Measurements from ENCODE around the gene TMPRSS5. TPM values are rescaled to one million over a fixed set of nuclear protein-coding genes. Genes with fewer than 3 reads are reported as not detected.

TMPRSS5 gene
- total RNA-seq, 4 donors from 2014 or later, result 0.26 to 0.83 (median 0.37) TPM

- H3K4me1 ChIP-seq, result peaks cover 0 to 16% (median 14%) of the 10 kb centered on the region in 4 donors
- H3K27ac ChIP-seq (replicated peaks in 1 of 4), result no peak overlapping the region
- H3K4me3 ChIP-seq, result no peak overlapping the region
- H3K36me3 ChIP-seq, result no peaks in the 10 kb centered on the region
- WGBS, result 57% methylated on average over 2 of the region's 2 CpGs
- DNase-seq (ENCODE audit: extremely low spot score), result no peak
- TF ChIP-seq CTCF (IDR thresholded peaks at IDR 0.05) (no peak), EP300 (IDR thresholded peaks at IDR 0.05) (no peak), POLR2AphosphoS5 (IDR thresholded peaks at IDR 0.05) (no peak), POLR2A (IDR thresholded peaks at IDR 0.05; ENCODE audit: low read depth) (no peak)
- intact Hi-C loops (cut with DNase I), result no loop called here
- no peaks in the 10 kb centered on the region for H3K9me3 ChIP-seq
- H3K27me3 ChIP-seq, result no peaks in the 10 kb centered on the region
These were observed 20.3 kb downstream of the TMPRSS5 start for GRCh38 chr11:113685654-113686359.

- 48% methylated on average over 5 of the region's 5 CpGs for WGBS
- Histone ChIP-seq H3K4me1 (peaks cover 0 to 15% (median 13%) of the 10 kb centered on the region in 4 donors), H3K4me3 (no peak overlapping the region), H3K27me3 (no peaks in the 10 kb centered on the region), H3K27ac (replicated peaks in 1 of 4) (no peak overlapping the region), H3K36me3 (no peaks in the 10 kb centered on the region), H3K9me3 (no peaks in the 10 kb centered on the region)
- intact Hi-C loops (cut with DNase I), result no loop called here
- DNase-seq (ENCODE audit: extremely low spot score), result no peak
- no peak for TF ChIP-seq EP300 (IDR thresholded peaks at IDR 0.05)
- TF ChIP-seq POLR2A (IDR thresholded peaks at IDR 0.05; ENCODE audit: low read depth), result no peak
- TF ChIP-seq CTCF (IDR thresholded peaks at IDR 0.05), result no peak
- no peak for TF ChIP-seq POLR2AphosphoS5 (IDR thresholded peaks at IDR 0.05)
These were observed 21.6 kb downstream of the TMPRSS5 start for GRCh38 chr11:113684496-113684895.

- no peaks in the 10 kb centered on the region for H3K36me3 ChIP-seq
- H3K4me1 ChIP-seq, result peaks cover 0 to 15% (median 13%) of the 10 kb centered on the region in 4 donors
- H3K4me3 ChIP-seq, result no peak overlapping the region
- H3K27me3 ChIP-seq, result no peaks in the 10 kb centered on the region
- no peak for TF ChIP-seq CTCF (IDR thresholded peaks at IDR 0.05)
- no peak for TF ChIP-seq POLR2AphosphoS5 (IDR thresholded peaks at IDR 0.05)
- no peak for TF ChIP-seq EP300 (IDR thresholded peaks at IDR 0.05)
- no peak for TF ChIP-seq POLR2A (IDR thresholded peaks at IDR 0.05; ENCODE audit: low read depth)
- intact Hi-C loops (cut with DNase I), result no loop called here
- H3K27ac ChIP-seq (replicated peaks in 1 of 4), result no peak overlapping the region
- no peak for DNase-seq (ENCODE audit: extremely low spot score)
- no peaks in the 10 kb centered on the region for H3K9me3 ChIP-seq
- 86% methylated on average over 5 of the region's 6 CpGs for WGBS
These were observed 22.5 kb downstream of the TMPRSS5 start for GRCh38 chr11:113683481-113684046.

GRCh38 chr11:113681711-113682413, 24.2 kb downstream of the TMPRSS5 start:
- Histone ChIP-seq H3K9me3 (no peaks in the 10 kb centered on the region), H3K27me3 (no peaks in the 10 kb centered on the region), H3K4me1 (peaks cover 0 to 15% (median 13%) of the 10 kb centered on the region in 4 donors), H3K4me3 (no peak overlapping the region), H3K36me3 (no peaks in the 10 kb centered on the region), H3K27ac (replicated peaks in 1 of 4) (no peak overlapping the region)
- TF ChIP-seq POLR2A (IDR thresholded peaks at IDR 0.05; ENCODE audit: low read depth) (no peak), POLR2AphosphoS5 (IDR thresholded peaks at IDR 0.05) (no peak), EP300 (IDR thresholded peaks at IDR 0.05) (no peak), CTCF (IDR thresholded peaks at IDR 0.05) (no peak)
- DNase-seq (ENCODE audit: extremely low spot score), result no peak
- intact Hi-C loops (cut with DNase I), result no loop called here
- WGBS, result 53% methylated on average over 10 of the region's 10 CpGs

Data from esophagus muscularis mucosa (tissue), 4 donors.